Measurements from ENCODE around the gene TMEM174.
A peak's percentile ranks its signal among the peaks of the same experiment; 100 is the strongest.
"Not testable (repeated sequence)": the region's sequence is repeated elsewhere in the genome, so short reads cannot be mapped to it uniquely, and the experiment has no call there.

TMEM174 gene

GRCh38 chr5:73212693-73213092 is 39.7 kb downstream of the TMEM174 start:
- H3K4me1 Mint-ChIP-seq (ENCODE audit: low read depth in 2 of 2); ATAC-seq (replicated peaks); DNase-seq; H3K4me3 Mint-ChIP-seq; H3K36me3 Mint-ChIP-seq (ENCODE audit: insufficient read depth); H3K27ac Mint-ChIP-seq: not testable (repeated sequence)
- peaks cover 9 to 22% of the 10 kb centered on the region in 2 donors for H3K9me3 Mint-ChIP-seq
- peaks cover 85 to 97% of the 10 kb centered on the region in 2 donors for H3K27me3 Mint-ChIP-seq

GRCh38 chr5:73213566-73213998 is 40.6 kb downstream of the TMEM174 start:
- no peak for DNase-seq
- Mint-ChIP-seq H3K27me3 (peaks cover 76 to 88% of the 10 kb centered on the region in 2 donors), H3K27ac (no peak overlapping the region), H3K9me3 (peaks cover 6 to 13% of the 10 kb centered on the region in 2 donors), H3K4me3 (no peak overlapping the region), H3K4me1 (ENCODE audit: low read depth in 2 of 2) (peaks cover 0 to 7% of the 10 kb centered on the region in 2 donors), H3K36me3 (ENCODE audit: insufficient read depth) (no peaks in the 10 kb centered on the region)
- ATAC-seq (replicated peaks) = no peak

- no peak for ATAC-seq (replicated peaks)
Measured at GRCh38 chr5:73214306-73214705, 41.3 kb downstream of the TMEM174 start.

GRCh38 chr5:73214996-73215395 is 42.0 kb downstream of the TMEM174 start:
- ATAC-seq (replicated peaks) = no peak
- no peak overlapping the region for H3K27ac Mint-ChIP-seq
- H3K4me3 Mint-ChIP-seq = peak overlapping the region; percentile 49 to 55
- H3K9me3 Mint-ChIP-seq = peaks cover under 1 to 3% of the 10 kb centered on the region in 2 donors
- H3K4me1 Mint-ChIP-seq (ENCODE audit: low read depth in 2 of 2) = peaks cover 7 to 9% of the 10 kb centered on the region in 2 donors
- no peak for DNase-seq
- peaks cover 3% of the 10 kb centered on the region for H3K36me3 Mint-ChIP-seq (ENCODE audit: insufficient read depth)
- H3K27me3 Mint-ChIP-seq = peaks cover 62 to 74% of the 10 kb centered on the region in 2 donors

More at GRCh38 chr5:73214306-73214705, 41.3 kb downstream of the TMEM174 start:
- Mint-ChIP-seq H3K36me3 (ENCODE audit: insufficient read depth) (peaks cover 2% of the 10 kb centered on the region), H3K27me3 (peaks cover 69 to 81% of the 10 kb centered on the region in 2 donors), H3K27ac (no peak overlapping the region), H3K9me3 (peaks cover 6 to 10% of the 10 kb centered on the region in 2 donors), H3K4me3 (no peak overlapping the region), H3K4me1 (ENCODE audit: low read depth in 2 of 2) (peaks cover 4 to 7% of the 10 kb centered on the region in 2 donors)
- no peak for DNase-seq

- ATAC-seq (replicated peaks) = peak; percentile 14
Measured at GRCh38 chr5:73215531-73215890, 42.5 kb downstream of the TMEM174 start.

GRCh38 chr5:73215891-73216610 is 43.1 kb downstream of the TMEM174 start:
- DNase-seq (peak; percentile 60 to 65 (median 64)), ATAC-seq (replicated peaks) (peak; percentile 86)
- H3K27ac Mint-ChIP-seq = no peak overlapping the region
- peaks cover 51 to 63% of the 10 kb centered on the region in 2 donors for H3K27me3 Mint-ChIP-seq
- H3K9me3 Mint-ChIP-seq = no peaks in the 10 kb centered on the region
- peaks cover 3% of the 10 kb centered on the region for H3K36me3 Mint-ChIP-seq (ENCODE audit: insufficient read depth)
- H3K4me1 Mint-ChIP-seq (ENCODE audit: low read depth in 2 of 2) = peaks cover 7 to 9% of the 10 kb centered on the region in 2 donors
- peak overlapping the region; percentile 54 to 55 for H3K4me3 Mint-ChIP-seq

More at GRCh38 chr5:73215531-73215890, 42.5 kb downstream of the TMEM174 start:
- DNase-seq = no peak
- Mint-ChIP-seq H3K27me3 (peaks cover 57 to 69% of the 10 kb centered on the region in 2 donors), H3K36me3 (ENCODE audit: insufficient read depth) (peaks cover 3% of the 10 kb centered on the region), H3K9me3 (no peaks in the 10 kb centered on the region), H3K27ac (no peak overlapping the region), H3K4me1 (ENCODE audit: low read depth in 2 of 2) (peaks cover 7 to 9% of the 10 kb centered on the region in 2 donors), H3K4me3 (peak overlapping the region; percentile 54 to 55)

- no peak overlapping the region for H3K27ac Mint-ChIP-seq
- H3K4me3 Mint-ChIP-seq = no peak overlapping the region
- no peaks in the 10 kb centered on the region for H3K9me3 Mint-ChIP-seq
- peaks cover 3% of the 10 kb centered on the region for H3K36me3 Mint-ChIP-seq (ENCODE audit: insufficient read depth)
- no peak for ATAC-seq (replicated peaks)
- H3K27me3 Mint-ChIP-seq = peaks cover 38 to 53% of the 10 kb centered on the region in 2 donors
- H3K4me1 Mint-ChIP-seq (ENCODE audit: low read depth in 2 of 2) = peaks cover 4 to 9% of the 10 kb centered on the region in 2 donors
- DNase-seq = no peak
Measured at GRCh38 chr5:73218552-73219171, 45.7 kb downstream of the TMEM174 start.

- H3K9me3 Mint-ChIP-seq; H3K4me1 Mint-ChIP-seq (ENCODE audit: low read depth in 2 of 2); H3K4me3 Mint-ChIP-seq; H3K36me3 Mint-ChIP-seq (ENCODE audit: insufficient read depth); DNase-seq; H3K27ac Mint-ChIP-seq: not testable (repeated sequence)
- H3K27me3 Mint-ChIP-seq = peaks cover 38 to 53% of the 10 kb centered on the region in 2 donors
- ATAC-seq (replicated peaks) = peak; percentile 75
Measured at GRCh38 chr5:73219336-73219735, 46.3 kb downstream of the TMEM174 start.

- Mint-ChIP-seq H3K27me3 (peaks cover 33 to 53% of the 10 kb centered on the region in 2 donors), H3K36me3 (ENCODE audit: insufficient read depth) (peaks cover 7% of the 10 kb centered on the region), H3K4me3 (no peak overlapping the region), H3K4me1 (ENCODE audit: low read depth in 2 of 2) (peaks cover 0 to 9% of the 10 kb centered on the region in 2 donors), H3K27ac (no peak overlapping the region), H3K9me3 (no peaks in the 10 kb centered on the region)
- ATAC-seq (replicated peaks) (no peak), DNase-seq (no peak)
Measured at GRCh38 chr5:73221161-73221560, 48.2 kb downstream of the TMEM174 start.

- peaks cover 0 to 9% of the 10 kb centered on the region in 2 donors for H3K4me1 Mint-ChIP-seq (ENCODE audit: low read depth in 2 of 2)
- DNase-seq (no peak), ATAC-seq (replicated peaks) (no peak)
- H3K27me3 Mint-ChIP-seq = peaks cover 33 to 53% of the 10 kb centered on the region in 2 donors
- no peaks in the 10 kb centered on the region for H3K9me3 Mint-ChIP-seq
- no peak overlapping the region for H3K4me3 Mint-ChIP-seq
- peaks cover 7% of the 10 kb centered on the region for H3K36me3 Mint-ChIP-seq (ENCODE audit: insufficient read depth)
- H3K27ac Mint-ChIP-seq = no peak overlapping the region
Measured at GRCh38 chr5:73221726-73222125, 48.7 kb downstream of the TMEM174 start.

GRCh38 chr5:73222173-73222572 is 49.2 kb downstream of the TMEM174 start:
- Mint-ChIP-seq H3K9me3 (no peaks in the 10 kb centered on the region), H3K36me3 (ENCODE audit: insufficient read depth) (peaks cover 7% of the 10 kb centered on the region), H3K4me1 (ENCODE audit: low read depth in 2 of 2) (peaks cover 0 to 9% of the 10 kb centered on the region in 2 donors), H3K4me3 (no peak overlapping the region), H3K27ac (no peak overlapping the region), H3K27me3 (peaks cover 38 to 53% of the 10 kb centered on the region in 2 donors)
- DNase-seq = no peak
- no peak for ATAC-seq (replicated peaks)

Measured in effector memory CD8-positive, alpha-beta T cell (primary cell).